SU-DHL-6 (cell line): ENCODE measurements around the gene CARD19.

ENCODE experiments used
- H2AFZ ChIP-seq: fragments of 200-600 bp; sonication (generic); 2 replicates; pipeline ENCODE4 v1.6.1; 2014; ENCODE audit warnings: low read depth, mild to moderate bottlenecking, moderate library complexity, mixed read lengths, antibody characterized with exemption, low read length; ENCODE audit not compliant: severe bottlenecking
- H3F3A ChIP-seq: fragments of 200-600 bp; shearing (Covaris generic); 2 replicates; pipeline ENCODE4 v1.6.0; 2016; ENCODE audit warnings: antibody characterized with exemption, mild to moderate bottlenecking; ENCODE audit not compliant: insufficient read depth
- H3K27ac ChIP-seq: fragments of 200-600 bp; sonication (generic); 2 replicates; pipeline ENCODE4 v1.5.1; 2016; ENCODE audit warnings: low read depth, mild to moderate bottlenecking, low read length, moderate library complexity, mixed read lengths
- H3K27me3 ChIP-seq: fragments of 200-600 bp; sonication (generic), shearing (Covaris generic); 2 replicates; pipeline ENCODE4 v1.6.0; 2014; ENCODE audit warnings: mild to moderate bottlenecking, low read length
- H3K36me3 ChIP-seq: fragments of 200-600 bp; sonication (generic); 2 replicates; pipeline ENCODE4 v1.6.1; 2014; ENCODE audit warnings: mild to moderate bottlenecking, low read length, mixed read lengths
- H3K4me2 ChIP-seq: fragments of 300-600, 200-600 bp; shearing (Covaris generic), sonication (generic); 2 replicates; pipeline ENCODE4 v1.6.0; 2014; ENCODE audit warnings: low read length, low read depth, mild to moderate bottlenecking; ENCODE audit not compliant: poor library complexity, severe bottlenecking
- H3K4me3 ChIP-seq: fragments of 200-600 bp; sonication (generic); 2 replicates; pipeline ENCODE4 v1.5.1; 2014; ENCODE audit warnings: antibody characterized with exemption, low read length, mild to moderate bottlenecking, mixed read lengths; ENCODE audit not compliant: insufficient read depth, poor library complexity, severe bottlenecking
- H3K79me2 ChIP-seq: fragments of 200-600 bp; sonication (generic); 2 replicates; pipeline ENCODE4 v1.6.1; 2014; ENCODE audit warnings: mild to moderate bottlenecking, low read length, moderate library complexity; ENCODE audit not compliant: insufficient read depth
- H3K9ac ChIP-seq: fragments of 200-600 bp; sonication (generic); 2 replicates; pipeline ENCODE4 v1.7.0; 2014; ENCODE audit warnings: mild to moderate bottlenecking, low read length
- H3K9me2 ChIP-seq: fragments of 200-600 bp; sonication (generic); replicated peaks from 2 replicates; pipeline ENCODE4 v1.6.1; 2014; ENCODE audit warnings: low read length; ENCODE audit not compliant: insufficient read depth
- H3K9me3 ChIP-seq: fragments of 200-600 bp; sonication (generic); 2 replicates; pipeline ENCODE4 v1.6.1; 2014; ENCODE audit warnings: low read length, mixed read lengths; ENCODE audit not compliant: insufficient read depth
- H4K20me1 ChIP-seq: fragments of 200-600 bp; sonication (generic); 2 replicates; pipeline ENCODE4 v1.6.1; 2014; ENCODE audit warnings: low read depth, mild to moderate bottlenecking, antibody characterized with exemption, low read length, moderate library complexity, mixed read lengths
- CTCF ChIP-seq: fragments of 200-600 bp; sonication (generic); IDR thresholded peaks from one replicate; pipeline ENCODE4 v1.5.1; 2017; ENCODE audit warnings: antibody characterized with exemption, mild to moderate bottlenecking, low read length, moderate library complexity; ENCODE audit not compliant: insufficient read depth, poor library complexity, severe bottlenecking
- EZH2phosphoT487 ChIP-seq: fragments of 200-600 bp; sonication (generic), shearing (Covaris generic); conservative IDR thresholded peaks from 2 replicates; pipeline ENCODE4 v1.6.1; 2018; ENCODE audit warnings: mild to moderate bottlenecking, antibody characterized with exemption, low read length, moderate library complexity, mixed read lengths

CARD19 gene

GRCh38 chr9:93126825-93127368 is 30.9 kb downstream of the CARD19 start:
- H3K79me2 ChIP-seq = no peaks in the 10 kb centered on the region
- H3K9ac ChIP-seq = no peak overlapping the region
- no peaks in the 10 kb centered on the region for H3K9me2 ChIP-seq
- no peaks in the 10 kb centered on the region for H4K20me1 ChIP-seq
- TF ChIP-seq CTCF = no peak
- no peak for TF ChIP-seq EZH2phosphoT487
- H3F3A ChIP-seq = no peaks in the 10 kb centered on the region
- H3K27me3 ChIP-seq = no peaks in the 10 kb centered on the region
- H2AFZ ChIP-seq = no peak overlapping the region
- H3K4me2 ChIP-seq = no peak overlapping the region
- H3K36me3 ChIP-seq = no peaks in the 10 kb centered on the region
- H3K27ac ChIP-seq = no peak overlapping the region
- H3K9me3 ChIP-seq = no peaks in the 10 kb centered on the region
- no peak overlapping the region for H3K4me3 ChIP-seq

GRCh38 chr9:93127395-93127911 is 31.4 kb downstream of the CARD19 start:
- H3K4me2 ChIP-seq = no peak overlapping the region
- no peaks in the 10 kb centered on the region for H3F3A ChIP-seq
- H3K9ac ChIP-seq = no peak overlapping the region
- no peaks in the 10 kb centered on the region for H3K9me2 ChIP-seq
- H2AFZ ChIP-seq = no peak overlapping the region
- H3K27me3 ChIP-seq = no peaks in the 10 kb centered on the region
- H3K9me3 ChIP-seq = no peaks in the 10 kb centered on the region
- H3K4me3 ChIP-seq = no peak overlapping the region
- TF ChIP-seq EZH2phosphoT487 (no peak), CTCF (no peak)
- no peak overlapping the region for H3K27ac ChIP-seq
- H4K20me1 ChIP-seq = no peaks in the 10 kb centered on the region
- no peaks in the 10 kb centered on the region for H3K36me3 ChIP-seq
- H3K79me2 ChIP-seq = no peaks in the 10 kb centered on the region

GRCh38 chr9:93128011-93128714 is 32.1 kb downstream of the CARD19 start:
- no peaks in the 10 kb centered on the region for H3K79me2 ChIP-seq

More at GRCh38 chr9:93128011-93128714, 32.1 kb downstream of the CARD19 start:
- Histone ChIP-seq H4K20me1 (no peaks in the 10 kb centered on the region), H3K9me3 (no peaks in the 10 kb centered on the region), H3K4me3 (no peak overlapping the region), H2AFZ (no peak overlapping the region), H3K4me2 (no peak overlapping the region), H3F3A (no peaks in the 10 kb centered on the region), H3K36me3 (no peaks in the 10 kb centered on the region), H3K27me3 (no peaks in the 10 kb centered on the region), H3K9ac (no peak overlapping the region), H3K9me2 (no peaks in the 10 kb centered on the region), H3K27ac (no peak overlapping the region)
- TF ChIP-seq CTCF (no peak), EZH2phosphoT487 (no peak)
